MM.1S (cell line): ENCODE measurements around the gene MROH7.

Experiments used
- CTCF ChIP-seq: fragments of 300-600 bp; sonication (generic); IDR thresholded peaks from 2 replicates; pipeline ENCODE4 v1.5.1; 2016; ENCODE audit warnings: antibody characterized with exemption, low read length, mixed read lengths
- EZH2 ChIP-seq: fragments of 300-600 bp; sonication (generic); optimal IDR thresholded peaks from 2 replicates; pipeline ENCODE3; 2017; ENCODE audit warnings: low read depth, mild to moderate bottlenecking, antibody characterized with exemption, low read length, mixed read lengths
- EZH2phosphoT487 ChIP-seq: fragments of 300-600 bp; sonication (generic); IDR thresholded peaks from 2 replicates; pipeline ENCODE4 v1.6.1; 2018; ENCODE audit warnings: antibody characterized with exemption, low read length

- TF ChIP-seq CTCF (no peak), EZH2 (no peak), EZH2phosphoT487 (no peak)
These were observed 74.1 kb downstream of the MROH7 start, which contains the start of gene TTC4 for GRCh38 chr1:54715493-54716298.
